GM19452 (cell line): ENCODE results near the gene PLA2G4A.
A peak's percentile ranks its signal among the peaks of the same experiment; 100 is the strongest.

Source experiments
- ATAC-seq: cut with Tn5 transposase; IDR thresholded peaks from one replicate; pipeline ENCODE4 v1.9.1; 2021; ENCODE audit not compliant: unreplicated experiment

PLA2G4A gene

GRCh38 chr1:186872291-186872690, 43.5 kb downstream of the PLA2G4A start:
- no peak for ATAC-seq

GRCh38 chr1:186873687-186874086, 44.9 kb downstream of the PLA2G4A start:
- ATAC-seq = no peak

DNA sequence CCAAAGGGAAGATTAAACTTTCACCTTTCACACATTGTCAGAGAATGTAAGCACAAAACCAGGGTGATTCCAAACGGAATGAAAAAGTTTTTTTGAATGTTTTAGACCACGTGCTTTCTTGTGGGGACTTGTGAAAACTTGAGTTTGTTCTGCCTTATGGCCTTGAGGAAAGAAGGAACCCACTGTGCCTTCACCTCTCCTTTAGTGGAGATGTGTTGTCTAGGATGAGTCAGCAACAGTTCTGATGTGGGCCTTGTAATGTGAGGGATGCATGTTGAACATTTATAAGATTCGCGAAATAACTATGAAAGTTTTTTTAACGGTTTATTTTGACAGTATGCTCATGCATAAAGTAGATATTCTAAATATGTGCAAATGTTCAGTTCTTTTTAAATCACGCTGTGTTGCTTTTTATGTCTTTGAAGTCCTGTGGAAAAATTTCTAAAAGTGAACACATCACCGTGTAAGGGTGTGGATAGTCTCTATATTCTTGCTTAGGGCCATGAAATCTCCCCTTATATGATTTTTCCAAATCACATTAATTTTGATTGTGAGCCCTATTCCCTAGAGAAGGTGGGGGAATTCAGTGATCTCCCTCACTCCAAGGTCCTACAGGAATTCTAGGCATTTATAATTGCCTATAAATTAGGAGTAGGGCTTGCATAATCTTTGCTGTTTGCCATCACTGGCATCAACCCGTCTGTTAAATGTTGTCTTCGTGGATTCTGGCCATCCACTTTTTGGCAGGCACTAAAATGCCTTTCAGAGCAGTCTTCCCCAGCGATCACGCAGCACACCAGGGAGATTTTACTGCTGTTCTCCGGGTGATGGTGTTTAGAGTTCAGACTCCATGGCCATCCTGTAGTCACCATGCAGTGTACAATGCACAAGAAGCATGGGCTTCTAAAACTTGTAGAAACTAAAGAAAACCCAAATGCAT, 47.4 kb downstream of the PLA2G4A start:
- no peak for ATAC-seq

- ATAC-seq = no peak
Observed at GRCh38 chr1:186878356-186878755, 49.6 kb downstream of the PLA2G4A start.

- ATAC-seq = no peak
Observed at GRCh38 chr1:186880982-186881381, 52.2 kb downstream of the PLA2G4A start.

DNA sequence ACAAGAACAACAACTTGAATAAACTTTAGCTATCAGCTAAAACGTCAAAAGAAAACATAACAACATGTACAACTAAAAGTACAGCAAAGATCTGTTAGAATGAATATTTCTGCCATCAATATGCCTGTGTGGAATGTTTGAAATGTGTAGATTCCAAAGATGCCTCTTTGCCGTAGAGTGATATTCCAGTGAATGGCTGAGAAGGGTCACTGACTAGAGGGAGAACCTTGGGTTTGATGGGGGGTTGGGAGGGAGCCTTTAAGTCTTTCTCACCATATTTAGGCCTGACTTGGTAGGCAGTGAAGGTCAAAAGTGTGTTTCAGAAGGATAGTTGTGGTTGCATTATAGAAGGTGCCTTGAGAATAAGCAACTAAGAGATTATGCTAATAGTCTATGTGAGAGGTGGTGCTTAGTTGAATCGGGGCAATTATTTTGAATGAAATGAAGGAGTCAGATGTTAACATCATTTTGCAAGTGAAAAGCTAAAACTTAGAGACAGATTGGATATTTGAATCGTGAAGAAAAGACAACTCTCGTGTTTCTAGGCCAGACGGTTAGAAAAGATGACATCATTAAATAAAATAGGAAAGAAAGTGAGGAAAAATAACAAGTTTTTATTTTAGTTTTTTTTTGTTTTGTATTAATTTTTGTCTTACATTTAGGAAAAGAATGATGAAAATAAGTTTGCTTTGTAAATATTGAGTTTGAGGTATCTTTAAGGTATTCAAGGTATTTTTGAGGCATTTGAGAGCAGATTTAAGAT, 53.8 kb downstream of the PLA2G4A start:
- ATAC-seq = no peak

DNA sequence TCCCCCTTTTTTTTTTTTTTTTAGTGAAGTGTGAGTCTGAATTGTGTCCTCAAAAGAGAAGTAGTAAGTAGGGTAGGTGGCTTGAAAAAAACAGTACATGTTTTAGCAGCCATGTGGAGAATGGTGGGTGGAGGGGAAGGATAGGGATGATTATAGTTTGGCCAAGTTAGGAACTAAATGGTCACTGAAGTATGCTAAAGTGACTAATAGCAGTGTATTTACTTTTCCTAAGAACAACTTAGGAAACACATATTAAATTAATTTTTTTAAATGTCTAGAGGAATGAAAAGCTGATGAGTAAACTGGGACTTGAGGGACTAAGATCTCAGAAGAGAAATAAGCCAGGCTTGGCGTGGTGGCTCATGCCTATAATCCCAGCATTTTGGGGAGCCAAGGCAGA, 55.5 kb downstream of the PLA2G4A start:
- no peak for ATAC-seq

DNA sequence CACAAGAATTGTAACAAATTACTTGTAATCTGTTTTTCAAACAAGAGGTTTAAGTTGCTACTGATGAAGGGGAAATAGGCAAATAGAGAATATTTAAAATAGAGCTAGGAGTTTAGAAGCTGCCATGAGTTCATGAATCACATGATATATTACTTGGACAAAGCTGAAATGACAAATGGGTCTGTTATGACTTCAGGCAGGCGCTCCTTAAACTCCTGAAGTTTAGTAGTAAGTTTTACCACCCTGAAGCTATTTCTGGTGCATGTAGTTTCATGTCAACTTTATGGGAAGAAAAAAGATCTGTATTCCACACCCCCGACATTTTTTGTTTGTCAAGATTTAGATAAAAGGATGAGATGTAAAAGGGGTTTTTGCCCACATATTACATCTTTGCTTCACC, 58.5 kb downstream of the PLA2G4A start:
- ATAC-seq = no peak

DNA sequence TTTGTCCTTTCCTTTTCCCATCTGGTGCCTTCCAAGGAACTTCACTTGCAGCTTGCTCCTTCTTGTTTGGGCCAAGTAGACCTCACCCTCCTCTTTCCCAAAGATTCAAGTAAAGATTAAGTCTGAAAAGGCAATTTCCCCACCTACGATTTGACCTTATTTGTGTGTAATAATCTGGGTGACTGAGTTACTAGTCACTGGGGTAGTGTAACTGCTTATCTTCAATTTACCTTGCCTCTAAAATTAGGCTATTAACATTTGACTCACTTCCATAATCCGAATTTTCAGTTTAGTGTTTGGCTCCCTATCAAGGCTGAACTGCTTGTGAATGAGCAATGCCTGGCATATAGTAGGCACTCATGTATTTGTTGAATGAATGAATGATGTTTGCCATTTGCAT, 59.6 kb downstream of the PLA2G4A start:
- no peak for ATAC-seq

- no peak for ATAC-seq
Observed at GRCh38 chr1:186892936-186893335, 64.2 kb downstream of the PLA2G4A start.

DNA sequence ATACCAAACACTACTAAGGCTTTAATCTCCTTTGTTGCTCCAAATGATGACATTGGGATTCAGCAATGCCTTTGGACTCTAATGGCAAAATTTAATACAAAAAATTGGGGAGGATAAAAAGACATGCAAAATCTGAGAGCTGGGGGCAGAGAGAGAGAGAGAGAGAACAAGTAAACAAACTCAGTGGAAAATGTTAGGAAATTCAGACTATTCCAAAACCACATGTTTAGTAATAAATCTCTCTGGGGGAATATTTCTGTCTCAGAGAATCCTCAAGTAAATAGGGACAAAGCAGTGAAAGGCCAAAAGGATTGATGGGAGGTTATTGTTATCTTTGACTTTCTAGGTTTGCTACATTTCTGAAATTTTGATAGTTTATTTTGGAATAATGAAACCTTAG, 65.7 kb downstream of the PLA2G4A start:
- ATAC-seq = no peak

DNA sequence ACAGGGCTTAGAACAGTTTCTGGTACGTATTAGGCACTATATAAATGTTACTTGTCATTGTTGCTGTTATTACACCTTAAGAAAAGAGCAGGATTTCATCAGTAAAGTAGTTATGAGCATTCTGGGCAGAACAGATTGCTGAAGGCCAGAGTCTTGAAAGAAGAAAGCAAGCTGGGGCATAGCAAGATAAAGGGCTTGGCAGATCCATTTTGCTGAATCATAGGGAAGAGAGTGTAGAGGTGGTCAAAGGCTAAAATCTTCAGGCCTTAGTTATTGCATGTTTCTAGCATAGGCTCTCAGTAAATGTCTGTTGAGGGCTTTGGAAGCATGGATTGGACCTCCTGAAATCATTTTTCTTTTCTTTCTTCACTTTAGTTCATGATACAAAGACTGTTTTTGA, 67.5 kb downstream of the PLA2G4A start:
- no peak for ATAC-seq

DNA sequence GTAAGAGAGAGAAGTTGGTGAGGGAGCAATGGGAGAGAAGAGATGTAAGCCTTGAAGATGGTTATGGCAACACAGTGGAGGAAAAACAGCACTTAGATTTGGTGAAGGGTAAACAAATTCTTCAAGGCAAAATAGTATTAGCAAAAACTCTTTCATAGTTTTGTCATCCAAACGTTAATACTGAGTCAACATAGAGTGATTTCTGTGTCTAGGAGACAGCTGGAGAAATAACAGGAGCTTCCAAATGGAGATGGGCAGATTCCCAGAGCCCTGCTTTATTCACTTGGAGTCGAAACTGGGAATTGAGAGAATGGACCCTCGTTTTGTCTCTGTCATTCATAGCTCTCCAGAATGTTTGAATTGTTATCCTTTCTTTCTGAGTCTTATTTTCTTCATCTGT, 68.3 kb downstream of the PLA2G4A start:
- ATAC-seq = no peak

DNA sequence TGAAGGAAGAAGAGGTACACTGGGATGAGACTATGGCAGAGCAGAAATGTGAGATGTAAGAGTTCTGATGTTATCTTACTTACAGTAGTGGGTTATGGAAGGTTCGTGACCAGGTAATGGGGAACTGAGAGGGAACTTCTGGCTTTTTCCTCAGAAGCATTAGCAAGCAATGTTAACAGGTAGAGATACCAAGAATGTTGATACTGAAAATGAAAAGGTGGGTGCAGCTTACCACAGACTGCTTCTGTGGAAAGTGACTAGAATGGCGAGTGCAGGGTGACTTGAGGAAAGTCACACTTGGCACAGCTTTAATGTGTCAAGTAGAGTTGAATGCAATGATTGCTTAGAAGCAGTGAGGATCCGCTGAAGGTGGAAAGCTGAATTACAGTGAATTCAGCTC, 70.8 kb downstream of the PLA2G4A start:
- peak; percentile 92 for ATAC-seq

GRCh38 chr1:186899977-186900376, 71.2 kb downstream of the PLA2G4A start:
- ATAC-seq = no peak

DNA sequence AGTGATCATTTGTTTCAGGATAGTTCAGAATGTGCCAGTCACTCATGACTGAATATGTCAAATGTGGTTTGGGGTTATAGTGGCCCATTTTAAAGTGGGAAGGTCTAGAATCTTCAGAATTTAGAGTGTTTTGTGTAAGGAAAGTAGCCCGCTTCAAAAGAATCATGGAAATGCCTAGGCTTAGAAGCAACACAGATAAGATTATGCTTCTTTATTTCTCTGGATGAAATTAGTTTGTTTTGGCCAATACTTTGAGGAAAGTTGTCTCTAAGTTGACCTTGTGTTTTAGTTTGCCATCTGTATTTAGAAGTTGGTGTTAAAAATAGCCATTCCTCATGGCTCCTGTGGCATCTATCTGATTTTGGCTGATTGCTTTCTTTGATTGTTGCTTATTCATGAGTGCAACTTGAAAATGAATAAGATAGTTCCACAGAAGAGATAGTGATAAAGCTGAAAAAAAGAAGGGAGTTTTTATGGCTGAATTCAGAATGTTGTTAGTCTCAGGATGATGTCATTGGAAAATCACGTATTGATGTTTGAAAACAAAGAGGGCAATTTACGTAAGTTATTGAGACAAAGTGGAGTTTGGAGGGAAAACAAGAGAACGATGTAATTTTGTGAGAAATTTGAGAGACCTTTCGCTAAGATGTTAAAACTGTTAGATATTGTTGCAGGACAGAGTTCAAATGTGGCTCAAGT, 71.9 kb downstream of the PLA2G4A start:
- ATAC-seq = no peak

- ATAC-seq = no peak
Observed at GRCh38 chr1:186901631-186902030, 72.9 kb downstream of the PLA2G4A start.

DNA sequence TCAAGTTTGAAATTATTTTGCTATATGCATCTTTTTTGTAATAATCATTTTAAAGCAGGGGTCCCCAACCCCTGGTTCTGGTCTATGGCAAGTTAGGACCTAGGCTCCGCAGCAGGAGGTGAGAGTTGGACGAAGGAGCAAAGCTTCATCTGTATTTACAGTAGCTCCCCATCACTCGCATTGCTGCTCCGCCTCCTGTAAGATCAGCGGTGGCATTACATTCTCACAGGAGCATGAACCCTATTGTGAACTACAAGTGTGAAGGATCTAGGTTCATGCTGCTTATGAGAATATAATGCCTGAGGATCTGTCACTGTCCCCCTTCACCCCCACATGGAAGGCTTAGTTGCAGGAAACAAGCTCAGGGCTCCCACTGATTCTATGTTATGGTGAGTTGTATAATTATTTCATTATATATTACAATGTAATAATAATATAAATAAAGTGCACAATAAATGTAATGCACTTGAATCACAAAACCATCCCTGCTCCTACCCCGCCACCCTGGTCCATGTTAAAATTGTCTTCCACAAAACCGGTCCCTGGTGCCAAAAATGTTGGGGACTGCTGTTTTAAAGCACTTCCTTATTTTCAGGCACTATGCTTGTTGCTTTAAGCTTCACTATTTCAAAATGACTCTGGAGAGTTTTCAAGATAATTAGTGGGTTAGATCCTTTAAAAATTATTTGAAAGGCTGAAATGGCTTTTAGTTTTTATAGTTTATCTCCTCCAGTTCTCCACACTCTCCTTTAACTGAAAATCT, 74.8 kb downstream of the PLA2G4A start:
- no peak for ATAC-seq

- ATAC-seq = no peak
Observed at GRCh38 chr1:186904361-186904760, 75.6 kb downstream of the PLA2G4A start.

DNA sequence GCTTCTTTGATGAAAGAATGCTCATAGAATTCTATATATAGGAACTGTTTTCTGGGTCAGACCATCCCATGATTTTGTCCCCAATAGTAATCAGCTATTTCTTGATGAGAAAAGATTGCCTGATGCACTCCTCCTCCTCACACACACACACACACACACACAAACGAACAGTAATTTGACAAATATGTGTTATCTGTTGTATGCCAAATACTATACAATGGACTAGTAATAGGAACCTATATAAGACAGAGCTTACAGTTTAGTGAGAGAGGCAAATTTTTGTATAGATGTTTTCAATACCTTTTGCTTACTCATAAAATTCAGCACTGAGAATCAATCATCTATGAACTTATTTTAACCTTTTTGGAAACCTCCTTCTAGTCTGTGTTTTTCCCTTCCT, 76.8 kb downstream of the PLA2G4A start:
- ATAC-seq = no peak

DNA sequence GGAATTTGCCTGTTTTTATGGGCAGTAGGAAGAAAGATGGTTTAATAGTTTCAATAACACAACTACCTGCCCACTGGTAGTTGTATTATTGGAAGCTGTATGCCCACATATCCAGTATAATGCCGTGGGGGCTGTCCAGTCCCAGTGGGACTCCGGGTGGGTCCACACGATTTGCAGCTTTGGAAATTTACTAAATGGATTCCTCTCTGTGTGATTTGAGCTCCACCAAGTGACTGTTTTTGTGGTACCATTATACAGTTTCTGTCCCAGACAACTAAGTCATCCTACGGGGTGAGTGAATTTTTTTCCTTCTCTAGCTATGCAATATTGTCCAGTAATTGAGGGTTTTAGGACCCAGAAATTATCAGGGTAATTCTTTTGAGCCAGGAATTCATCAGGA, 86.8 kb downstream of the PLA2G4A start:
- ATAC-seq = no peak
